GM03348 (cell line): ENCODE data around the gene CEP43.

Source experiments
- DNase-seq: peaks from one replicate; pipeline ENCODE4 v3.0.0; 2012; ENCODE audit warnings: low spot score

Gene CEP43

GRCh38 chr6:167013946-167014345, 14.7 kb downstream of the CEP43 start:
- no peak for DNase-seq

GRCh38 chr6:167015302-167015701, 16.1 kb downstream of the CEP43 start:
- DNase-seq, result no peak

- no peak for DNase-seq
Observed at GRCh38 chr6:167020206-167020605, 21.0 kb downstream of the CEP43 start.

- DNase-seq, result no peak
Observed at GRCh38 chr6:167027308-167027707, 28.1 kb downstream of the CEP43 start.

- no peak for DNase-seq
Observed at GRCh38 chr6:167027772-167028171, 28.6 kb downstream of the CEP43 start.

GRCh38 chr6:167030222-167031072, 31.2 kb downstream of the CEP43 start:
- no peak for DNase-seq

- DNase-seq, result no peak
Observed at GRCh38 chr6:167031082-167031709, 32.0 kb downstream of the CEP43 start.

GRCh38 chr6:167034056-167034455, 34.9 kb downstream of the CEP43 start:
- no peak for DNase-seq

- no peak for DNase-seq
Observed at GRCh38 chr6:167037762-167038161, 38.6 kb downstream of the CEP43 start.

GRCh38 chr6:167044696-167045095, 45.5 kb downstream of the CEP43 start:
- no peak for DNase-seq

- DNase-seq, result peak; percentile 21
Observed at GRCh38 chr6:167045828-167046580, 46.8 kb downstream of the CEP43 start.

GRCh38 chr6:167046861-167047495, 47.8 kb downstream of the CEP43 start:
- DNase-seq, result no peak

- no peak for DNase-seq
Observed at GRCh38 chr6:167047554-167047953, 48.4 kb downstream of the CEP43 start.
